Keratinocyte (primary cell): ENCODE results near the gene NUP98.

Experiments used
- CTCF ChIP-seq, 3 experiments: IDR thresholded peaks in 1 of 3; conservative IDR thresholded peaks in 1 of 3; optimal IDR thresholded peaks in 1 of 3; 2 replicates in 2 of 3; 3 replicates in 1 of 3; pipeline versions ENCODE3 to v1.5.1; 2011; ENCODE audit warnings: low read length in 3 of 3, mild to moderate bottlenecking in 3 of 3, moderate library complexity in 2 of 3, control low read depth in 1 of 3, inconsistent platforms in 1 of 3; ENCODE audit not compliant: insufficient read depth in 2 of 3; ENCODE audit errors: extremely low read depth in 1 of 3
- EZH2 ChIP-seq: IDR thresholded peaks from one replicate; pipeline ENCODE4 v1.6.1; 2012; ENCODE audit warnings: inconsistent platforms, mild to moderate bottlenecking, low read length, moderate library complexity

- TF ChIP-seq CTCF (optimal IDR thresholded peaks at IDR 0.05 in 1 of 3, IDR thresholded peaks at IDR 0.05 in 1 of 3, conservative IDR thresholded peaks at IDR 0.05 in 1 of 3; ENCODE audit: extremely low read depth in 1 of 3, insufficient read depth in 2 of 3, low read length in 3 of 3) = no peak
- no peak for TF ChIP-seq EZH2
Observed at GRCh38 chr11:3822312-3822711, 25.0 kb upstream of the NUP98 start.
